GM19193 (cell line): ENCODE measurements around the gene ESRRG.

ENCODE experiments used
- POLR2A ChIP-seq: IDR thresholded peaks from 4 replicates; pipeline ENCODE4 v1.6.1; 2011; ENCODE audit not compliant: insufficient read depth, insufficient read length; ENCODE audit errors: extremely low read depth

ESRRG gene

DNA sequence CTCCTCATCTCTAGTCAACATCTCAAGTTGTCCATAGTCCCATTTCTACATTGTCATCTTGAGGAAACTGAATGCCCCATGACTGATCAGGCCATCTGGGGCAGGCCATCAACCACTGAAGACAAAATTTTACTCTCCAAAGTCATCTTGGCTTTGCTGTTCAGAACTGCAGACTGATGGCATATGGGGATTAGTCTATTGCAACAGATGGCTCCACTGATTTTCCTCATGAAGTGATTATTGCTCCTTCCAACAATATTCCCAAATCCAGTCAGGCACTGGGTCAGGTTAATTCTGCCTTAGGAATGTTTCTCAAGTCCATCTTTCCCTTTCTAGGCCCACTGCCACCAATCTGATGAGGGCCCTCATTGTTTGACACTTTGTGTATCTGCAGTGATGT is 101.7 kb downstream of the ESRRG start:
- TF ChIP-seq POLR2A, result no peak

DNA sequence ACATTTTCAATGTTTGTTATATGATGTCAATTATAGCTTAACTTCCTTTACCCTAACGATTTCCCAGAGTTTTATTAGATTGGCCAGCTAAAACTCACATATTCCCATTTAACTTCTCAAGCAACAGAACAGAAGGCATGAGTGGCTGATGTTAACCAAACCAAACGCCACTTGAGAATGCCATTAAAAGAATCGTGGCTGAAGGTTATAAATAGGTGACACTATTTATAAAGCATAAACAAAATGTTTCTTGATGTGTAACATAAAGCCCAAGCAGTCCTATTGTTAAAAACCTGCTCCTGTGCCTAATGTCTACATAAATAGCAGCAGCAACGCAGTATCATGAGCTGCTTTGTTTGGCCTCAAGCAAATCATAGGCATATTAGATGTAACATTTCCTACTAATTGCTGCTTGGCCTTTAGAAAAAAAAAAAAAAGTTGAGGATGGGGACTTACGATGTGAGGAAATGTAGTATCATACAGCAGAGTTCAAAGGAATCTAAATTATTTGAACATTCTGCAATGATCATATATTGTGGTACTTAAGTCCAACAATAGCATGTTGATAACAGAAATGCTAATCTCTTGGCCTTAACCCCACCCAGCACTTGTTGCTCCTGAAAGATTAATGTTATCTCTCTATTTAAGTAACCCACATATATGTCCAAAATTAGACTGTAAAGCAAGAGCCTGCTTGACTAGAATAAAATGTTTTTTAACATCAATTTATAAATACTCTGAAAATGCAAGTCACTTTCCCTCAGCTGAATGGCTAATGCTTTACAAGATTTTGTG is 106.0 kb downstream of the ESRRG start:
- TF ChIP-seq POLR2A, result no peak

DNA sequence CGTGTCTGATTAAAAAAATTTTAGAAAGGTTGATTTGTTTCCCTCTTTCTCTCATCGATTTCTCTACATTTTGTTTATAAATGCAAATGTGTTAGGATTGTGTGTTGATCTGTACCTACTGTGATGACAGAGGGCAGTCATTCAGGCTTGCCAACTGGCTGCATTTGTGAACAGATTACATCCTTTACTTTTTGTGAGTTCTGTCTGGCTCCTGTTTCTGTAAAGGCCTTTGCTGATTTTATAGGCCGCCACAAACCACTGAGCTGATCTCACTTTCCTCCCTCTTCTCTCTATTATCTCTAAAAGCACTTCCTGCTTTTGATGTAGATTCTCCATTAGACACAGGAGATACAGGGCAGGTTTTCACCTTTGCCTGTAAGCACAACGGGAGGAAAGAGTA is 106.8 kb downstream of the ESRRG start:
- TF ChIP-seq POLR2A, result no peak

DNA sequence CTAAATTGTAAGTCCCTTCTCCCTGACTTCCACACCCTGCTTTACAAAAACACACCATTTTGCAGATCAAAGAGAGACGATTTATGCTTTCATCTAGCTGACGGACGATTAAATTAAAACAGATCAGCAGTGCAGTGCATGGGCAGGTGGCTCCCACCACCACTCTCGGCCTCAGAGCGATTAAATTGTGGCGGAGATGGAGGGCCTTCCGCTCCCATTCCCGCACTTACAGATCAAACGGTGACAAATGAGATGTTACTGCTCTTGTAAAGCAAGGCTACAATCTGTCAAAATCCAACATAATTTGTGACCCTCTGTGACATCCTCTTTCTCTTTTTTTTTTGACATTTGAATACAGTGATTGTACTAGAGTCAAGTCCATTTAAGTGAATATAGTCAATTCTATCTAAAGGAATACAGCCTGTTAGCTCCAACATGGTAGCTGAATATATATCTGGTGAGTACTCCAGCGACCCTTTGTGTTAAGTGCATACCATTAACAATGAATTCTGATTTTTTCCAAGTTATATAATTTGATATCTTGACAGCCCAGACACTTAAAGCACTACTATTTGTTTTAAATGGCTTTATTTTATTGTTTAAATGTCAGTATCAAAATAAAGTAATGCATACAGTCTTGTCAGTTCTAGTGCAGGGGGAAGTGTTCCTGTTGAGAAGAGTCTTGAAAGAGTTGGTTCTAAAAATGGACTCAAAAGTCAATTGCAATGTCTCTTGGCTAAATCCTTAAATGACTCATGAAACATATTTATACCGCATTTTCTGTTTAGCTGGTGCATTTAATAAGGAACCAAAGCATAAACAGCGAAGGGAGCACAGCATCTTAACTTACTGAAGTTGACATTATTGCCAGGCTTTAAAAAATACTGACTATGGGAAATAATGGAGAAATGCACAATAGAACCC is 109.0 kb downstream of the ESRRG start:
- TF ChIP-seq POLR2A, result no peak

DNA sequence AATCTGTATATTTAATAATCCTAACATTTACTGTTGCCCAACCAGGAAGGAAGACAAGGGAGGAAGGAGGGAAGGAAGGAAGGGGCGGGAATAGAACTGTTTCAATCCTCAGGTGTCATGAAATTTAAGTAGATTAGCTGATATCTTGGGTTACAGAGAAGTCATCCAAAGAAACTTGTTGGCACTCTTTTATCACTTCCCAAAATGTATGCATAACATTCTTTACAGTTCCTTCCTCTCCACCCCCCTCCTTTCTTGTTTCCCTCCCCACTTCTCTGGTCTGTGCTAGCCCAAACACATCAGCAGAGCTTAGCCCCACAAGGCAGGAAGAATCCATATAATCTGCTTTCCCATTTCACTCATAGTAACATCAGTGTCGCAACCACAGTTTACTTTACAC is 110.9 kb downstream of the ESRRG start:
- TF ChIP-seq POLR2A, result no peak

DNA sequence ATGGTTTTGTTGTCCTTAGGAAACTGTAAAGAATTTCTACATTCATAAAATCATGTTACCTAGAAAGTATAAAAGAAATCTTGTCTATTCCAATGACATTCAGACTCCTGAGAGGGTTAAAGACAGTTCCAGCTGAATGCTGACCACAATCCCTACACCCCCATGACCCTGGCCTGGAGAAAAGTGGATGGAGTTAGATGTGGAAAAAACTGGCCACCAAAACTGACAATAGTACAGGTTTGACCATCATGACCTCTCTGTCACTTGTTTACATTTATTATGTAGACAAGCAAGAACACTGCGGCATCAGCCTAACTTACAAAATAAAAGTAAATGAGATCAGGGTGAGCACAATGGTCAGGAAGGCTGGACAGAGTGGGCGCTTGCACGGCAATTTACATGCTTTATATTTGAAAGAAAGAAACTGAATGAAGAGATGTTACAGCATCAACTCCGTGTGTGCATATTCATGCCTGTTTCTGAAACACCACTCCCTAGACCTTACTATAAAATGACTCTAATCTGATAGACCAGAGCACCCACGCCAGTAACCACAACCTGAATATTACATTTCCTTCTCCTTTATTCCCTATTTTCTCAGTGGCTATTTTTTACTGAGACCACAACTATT is 116.0 kb downstream of the ESRRG start:
- TF ChIP-seq POLR2A, result no peak

DNA sequence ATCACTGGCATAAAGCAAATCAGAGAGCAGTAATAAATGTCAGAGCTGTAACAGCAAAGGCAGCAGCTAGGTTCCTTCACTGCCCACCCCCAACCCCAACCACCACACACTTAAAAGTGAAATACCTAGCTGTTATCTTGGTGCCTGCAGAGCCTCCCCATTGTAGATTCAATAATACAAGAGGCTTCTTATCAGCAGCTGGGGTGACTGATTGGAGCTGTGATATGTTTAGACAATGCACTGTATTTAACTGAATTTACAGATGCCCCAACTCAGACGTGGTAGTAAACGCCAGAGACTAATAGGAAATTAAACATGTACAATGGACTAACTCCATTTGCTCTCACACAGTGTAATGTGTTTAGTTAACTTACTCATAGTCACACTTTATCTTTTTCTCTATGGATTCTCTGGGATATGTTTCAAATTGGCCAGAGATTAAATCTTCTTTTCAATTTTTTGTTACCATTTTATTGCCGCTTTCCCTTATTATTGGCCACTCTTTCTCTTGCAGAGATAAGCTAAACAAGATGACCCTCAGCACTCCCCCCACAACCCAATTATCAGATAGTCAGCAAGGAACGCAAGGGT is 117.1 kb downstream of the ESRRG start:
- no peak for TF ChIP-seq POLR2A

DNA sequence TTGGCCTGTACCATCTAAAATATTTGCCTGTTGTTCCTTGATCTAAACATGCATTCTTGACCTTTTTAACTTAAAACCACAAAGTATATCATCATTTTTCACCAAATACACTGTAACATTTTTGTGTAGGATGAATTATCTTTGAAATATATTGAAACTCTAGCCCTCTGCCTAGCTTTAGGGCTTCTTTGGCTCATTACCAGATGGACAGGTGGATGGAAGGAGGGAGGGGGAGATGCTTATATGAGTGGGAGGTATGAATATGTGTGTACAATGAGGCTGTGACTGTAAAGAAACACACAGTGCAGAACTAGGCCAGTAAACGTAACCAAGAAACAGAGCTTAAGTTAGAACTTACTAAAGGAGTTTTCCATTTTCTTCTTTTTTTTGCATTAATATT is 118.5 kb downstream of the ESRRG start:
- no peak for TF ChIP-seq POLR2A

DNA sequence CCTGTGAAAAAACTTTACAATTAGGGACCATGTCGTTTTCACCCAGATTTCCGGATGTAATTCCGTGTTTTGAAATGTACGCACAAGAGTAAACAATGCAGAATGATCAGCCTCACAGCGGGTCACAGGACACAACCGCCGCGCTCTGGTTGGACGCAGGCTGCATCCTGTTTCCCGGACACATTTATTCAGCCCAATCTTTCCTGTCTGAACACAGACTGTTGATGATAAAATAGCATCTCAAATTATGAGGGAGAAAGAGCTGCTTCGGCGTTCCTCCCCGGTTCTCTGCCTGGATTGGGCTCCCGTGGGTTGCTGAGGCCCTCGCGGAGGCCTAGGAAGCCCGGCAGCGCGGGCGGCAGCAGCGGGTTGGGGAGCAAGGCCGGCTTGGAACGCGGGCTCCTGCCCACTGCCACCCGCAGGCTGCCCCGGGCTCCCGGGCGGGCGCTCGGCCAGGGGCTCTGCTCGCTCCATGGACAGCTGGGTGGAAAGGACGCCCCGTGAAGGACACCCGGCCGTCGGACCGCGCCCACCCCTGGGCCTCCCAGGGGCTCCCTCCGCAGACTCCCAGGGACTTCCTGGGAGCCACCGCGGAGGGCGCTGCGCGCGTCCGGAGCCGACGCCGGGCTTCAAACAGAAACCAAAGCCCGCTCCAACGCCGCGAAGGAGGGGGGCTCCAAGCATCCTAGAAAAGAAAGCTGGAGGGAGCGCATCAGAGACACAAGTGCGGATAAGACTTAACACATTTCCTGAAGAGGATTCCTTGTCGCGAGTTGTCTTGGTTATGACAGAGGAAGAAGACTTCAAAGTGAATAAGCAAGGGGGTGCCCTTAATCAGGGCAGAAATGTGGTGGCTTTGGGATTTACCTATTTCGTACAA is 122.3 kb downstream of the ESRRG start:
- no peak for TF ChIP-seq POLR2A

DNA sequence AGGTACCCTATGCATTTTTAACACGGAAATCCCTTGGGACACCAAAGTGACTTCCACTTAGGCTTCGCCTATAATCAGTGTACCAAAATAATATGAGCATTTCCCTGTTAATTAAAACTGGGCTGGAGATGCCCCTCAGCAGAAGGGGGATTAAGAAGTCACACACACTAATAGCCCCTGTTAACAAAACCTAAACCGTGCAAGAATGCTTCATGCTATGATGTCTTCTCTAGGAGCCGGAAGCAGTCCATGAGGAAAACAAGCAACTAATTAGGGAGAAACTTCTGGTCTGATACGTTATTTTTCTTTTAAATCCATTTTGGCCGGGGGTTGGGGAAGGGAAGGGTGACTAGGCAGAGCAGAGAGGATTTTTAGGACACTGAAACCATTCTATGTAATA is 123.4 kb downstream of the ESRRG start:
- TF ChIP-seq POLR2A, result no peak

DNA sequence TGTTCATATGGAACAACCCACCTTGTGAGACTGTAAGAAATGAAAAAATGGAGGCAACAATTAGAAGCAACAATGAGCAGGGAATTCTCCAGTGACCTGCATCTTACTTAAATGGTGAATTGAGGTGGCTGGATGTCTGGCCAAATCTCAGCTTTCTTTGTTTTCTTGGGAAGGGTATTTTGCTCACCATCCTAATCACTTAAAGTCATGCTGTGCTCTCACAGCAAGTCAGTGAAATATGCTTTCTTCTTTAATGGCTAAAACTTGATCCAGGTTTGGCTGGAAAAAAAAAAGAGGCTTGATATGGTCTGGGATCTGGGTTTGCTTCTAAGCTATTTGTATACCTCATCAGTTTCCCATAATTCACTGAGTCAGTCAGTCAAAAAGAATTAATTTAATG is 124.8 kb downstream of the ESRRG start:
- no peak for TF ChIP-seq POLR2A

DNA sequence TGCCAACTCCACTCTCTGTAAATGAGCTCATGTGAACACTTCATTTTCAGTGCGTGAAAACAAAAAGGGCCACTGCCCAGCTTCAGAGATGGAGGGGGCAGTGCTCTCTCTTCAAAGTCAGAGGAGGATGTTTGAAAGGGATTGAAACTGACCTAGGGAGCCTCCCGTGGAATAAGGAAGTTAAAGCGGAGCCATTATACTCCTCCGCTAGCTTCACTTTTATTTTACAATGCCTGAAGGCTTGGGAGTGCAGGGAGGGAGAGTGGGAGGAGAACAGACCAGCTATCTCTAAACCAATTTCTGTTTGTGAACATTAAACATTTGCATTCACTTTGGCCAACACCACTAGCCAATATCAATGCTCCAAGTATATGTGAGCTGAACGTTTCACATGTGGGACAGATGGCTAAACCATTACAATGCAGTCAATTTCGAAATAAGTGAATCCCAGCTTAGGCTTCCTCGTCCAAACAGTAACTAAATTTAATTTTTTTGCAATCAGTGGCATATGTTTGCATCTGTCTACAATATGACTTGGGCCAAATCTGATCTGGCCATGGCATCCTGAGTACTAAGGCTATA is 126.9 kb downstream of the ESRRG start:
- TF ChIP-seq POLR2A, result no peak

DNA sequence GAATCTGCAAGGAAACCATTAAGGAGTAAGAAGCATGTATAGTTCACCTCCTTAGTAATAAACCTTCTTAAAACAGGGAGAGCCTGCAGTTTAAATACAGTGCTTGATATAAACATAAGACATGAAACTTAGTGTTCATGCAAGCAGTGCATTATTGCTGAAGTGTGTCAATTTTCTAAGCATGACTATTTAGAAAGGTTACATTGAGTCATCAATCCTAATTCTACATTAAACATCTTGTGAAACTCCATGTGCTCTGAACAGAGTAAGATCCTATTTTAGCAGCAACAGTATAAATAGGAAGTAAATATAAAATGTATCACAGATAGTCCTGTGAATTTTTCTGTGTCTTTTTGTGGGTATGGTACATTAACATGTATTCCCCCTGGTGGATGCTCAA is 135.5 kb downstream of the ESRRG start:
- TF ChIP-seq POLR2A, result no peak

DNA sequence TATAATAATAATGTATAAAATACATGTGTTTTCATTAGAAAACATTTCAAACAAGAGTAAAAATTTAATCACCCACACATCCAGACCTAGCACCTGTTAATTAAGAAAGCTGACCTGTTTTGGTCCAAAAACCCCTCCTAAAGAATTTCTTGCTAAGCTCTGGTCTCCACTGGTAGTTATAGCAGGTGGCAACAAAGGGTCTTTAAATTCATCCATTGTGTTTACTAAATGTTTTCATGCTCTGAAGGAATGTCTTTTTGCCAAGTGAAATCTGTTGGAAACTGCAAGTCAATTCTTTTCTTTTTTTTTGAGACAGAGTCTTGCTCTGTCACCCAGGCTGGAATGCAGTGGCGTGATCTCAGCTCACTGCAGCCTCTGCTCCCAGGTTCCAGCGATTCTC is 141.1 kb downstream of the ESRRG start:
- TF ChIP-seq POLR2A, result no peak

DNA sequence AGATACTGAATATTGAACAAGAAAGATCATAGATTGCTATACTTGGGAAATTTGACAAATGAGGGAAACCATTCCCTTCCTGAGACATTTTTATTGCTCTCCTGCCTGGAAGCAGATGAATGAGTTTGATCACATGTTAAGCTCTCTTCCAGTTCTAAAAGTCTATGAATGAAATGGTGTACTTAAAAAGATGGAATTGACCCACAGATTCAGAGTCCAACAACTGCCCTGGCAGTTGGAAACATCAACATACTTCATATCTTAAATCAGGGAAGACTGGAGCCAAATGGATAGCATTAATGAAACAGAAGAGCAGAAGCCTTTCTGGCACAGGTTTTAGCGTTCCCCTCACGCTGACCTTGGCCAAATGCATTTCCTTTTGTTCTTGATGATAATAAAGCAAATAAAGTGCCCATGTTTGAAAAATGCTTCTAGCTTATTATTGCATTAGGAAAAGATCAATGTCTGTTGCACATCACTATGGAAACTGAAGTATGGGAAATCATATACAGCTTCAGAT is 142.6 kb downstream of the ESRRG start:
- TF ChIP-seq POLR2A, result no peak
